A549 treated with GW870086 at 1 μM for 4 hours (cell line): Measurements from ENCODE around the gene CYP4A22. TPM values are rescaled to one million over a fixed set of nuclear protein-coding genes. Genes with fewer than 3 reads are reported as not detected.

ENCODE experiments used
- total RNA-seq: library from RNA; stranded (reverse); fragments of 200-300 nt; extraction: Qiagen RNA extraction; gene quantifications from 5 replicates; pipeline ENCODE4 v1.2.3, GENCODE V29; 2022; ENCODE audit warnings: low read depth

CYP4A22 gene
- not detected in 5 replicates for total RNA-seq

GRCh38 chr1:47137198-47137597, at the start of gene CYP4A22:
Gene CYP4A22, plus strand, starts transcription at chr1:47137441. Its CDS starts 45 bp downstream, at chr1:47137486.

GRCh38 chr1:47189844-47190508, 52.7 kb downstream of the CYP4A22 start, which contains the start of gene PDZK1IP1:
Gene PDZK1IP1, minus strand, starts transcription at chr1:47190036. Its CDS starts 104 bp downstream, at chr1:47189932.

Other genes starting within 250 kb of the CYP4A22 start
- gene CYP4A11, start 196.0 kb upstream of the CYP4A22 start, total RNA-seq = not detected in 5 replicates
- 0.11 TPM in 1 of 5 replicates, not detected in the others for gene CYP4X1, start 113.8 kb upstream of the CYP4A22 start, total RNA-seq
- gene CYP4Z1, start 70.2 kb upstream of the CYP4A22 start, total RNA-seq = not detected in 5 replicates
- 6.2 to 9.4 TPM (median 8.5 TPM) in 5 replicates for gene PDZK1IP1, start 52.6 kb downstream of the CYP4A22 start, total RNA-seq
- not detected in 5 replicates for gene TAL1, start 94.8 kb downstream of the CYP4A22 start, total RNA-seq
- gene STIL, start 176.7 kb downstream of the CYP4A22 start, total RNA-seq = 8.8 to 11.8 TPM (median 9.9 TPM) in 5 replicates
- gene CMPK1, start 196.3 kb downstream of the CYP4A22 start, total RNA-seq = 48.9 to 68.2 TPM (median 62.5 TPM) in 5 replicates